HG02943 (cell line): ENCODE results near the gene SOCS1.

ENCODE experiments used
- ATAC-seq: cut with Tn5 transposase; IDR thresholded peaks from one replicate; pipeline ENCODE4 v1.9.1; 2021; ENCODE audit warnings: mild to moderate bottlenecking, low read depth, moderate library complexity; ENCODE audit not compliant: unreplicated experiment

Gene SOCS1

DNA sequence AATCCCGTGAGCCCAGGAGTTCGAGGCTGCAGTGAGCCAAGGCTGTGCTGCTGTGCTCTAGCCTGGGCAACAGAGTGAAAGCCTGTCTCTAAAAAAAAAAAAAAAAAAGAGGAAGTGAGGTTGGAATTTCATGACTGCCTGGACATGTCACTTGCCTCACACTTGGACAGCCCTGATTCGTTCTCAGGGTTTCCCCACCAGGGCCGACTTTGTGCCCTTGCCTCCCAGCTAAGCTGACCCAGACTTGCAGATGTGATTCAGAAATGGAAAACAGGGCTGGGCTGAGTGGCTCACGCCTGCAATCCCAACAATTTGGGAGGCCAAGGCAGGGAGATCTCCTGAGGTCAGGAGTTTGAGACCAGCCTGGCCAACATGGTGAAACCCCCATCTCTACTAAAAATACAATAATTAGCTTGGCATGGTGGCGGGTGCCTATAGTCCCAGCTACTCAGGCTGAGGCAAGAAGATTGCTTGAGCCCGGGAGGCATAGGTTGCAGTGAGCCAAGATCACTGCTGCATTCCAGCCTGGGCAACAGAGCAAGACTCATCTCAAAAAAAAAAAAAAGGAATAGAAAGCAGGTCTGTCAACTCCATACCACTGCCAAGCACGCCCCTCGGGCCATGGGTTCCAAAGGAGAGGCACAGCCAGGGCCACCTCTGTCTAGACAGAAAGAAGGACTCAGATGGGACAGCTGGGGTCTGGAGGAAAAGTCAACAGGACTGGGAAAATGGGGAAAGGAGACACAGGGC lies 46.9 kb downstream of the SOCS1 start:
- ATAC-seq, result no peak

DNA sequence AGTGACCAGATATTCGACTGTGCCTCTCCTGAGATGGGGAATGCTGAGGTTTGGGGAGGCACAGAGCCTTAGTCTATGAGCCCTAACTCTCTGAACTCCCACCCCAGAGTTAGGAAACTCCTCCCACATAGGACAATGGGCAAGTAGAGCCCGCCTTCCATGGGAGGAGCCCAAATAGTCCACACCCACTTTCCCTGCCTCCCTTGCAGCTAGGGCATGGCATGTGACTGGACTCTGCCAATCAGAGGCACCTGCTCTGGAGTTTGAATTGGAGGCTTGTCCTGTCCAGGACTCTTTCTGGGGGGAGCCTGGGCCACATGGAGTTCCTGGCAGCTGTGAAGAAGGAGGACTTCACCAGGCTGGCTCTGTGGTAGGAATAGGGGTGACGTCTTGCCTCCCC lies 48.4 kb downstream of the SOCS1 start:
- ATAC-seq, result no peak

- ATAC-seq, result no peak
Measured at GRCh38 chr16:11205754-11206581, 50.0 kb downstream of the SOCS1 start.

GRCh38 chr16:11205065-11205699 lies 50.8 kb downstream of the SOCS1 start:
- ATAC-seq, result no peak

DNA sequence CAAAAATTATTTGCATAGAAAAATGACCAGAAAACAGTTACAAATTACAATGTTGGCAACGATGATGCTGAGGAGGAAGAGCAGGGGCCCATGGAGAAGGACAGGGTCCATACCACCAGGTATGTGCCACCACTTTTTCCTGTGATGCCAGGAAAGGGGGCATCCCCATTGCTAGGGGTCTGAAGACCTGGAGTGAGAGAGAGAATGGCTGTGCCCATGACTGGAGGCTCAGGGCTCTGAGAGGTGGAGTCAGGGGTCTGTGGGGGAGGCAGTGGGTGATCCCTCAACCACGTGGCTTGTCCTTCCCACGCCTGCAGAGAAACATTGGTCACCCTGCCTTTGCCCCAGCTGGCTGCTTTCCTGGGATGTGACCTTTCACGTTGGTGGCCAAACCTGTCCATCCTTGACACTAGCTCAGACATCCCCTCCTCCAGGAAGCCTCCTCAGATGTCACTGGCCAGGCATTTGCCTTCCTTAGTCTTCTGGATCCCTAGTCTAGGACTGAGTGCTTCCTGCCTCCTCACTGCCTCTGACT lies 51.4 kb downstream of the SOCS1 start:
- ATAC-seq, result no peak
